ENCODE measurements around the gene TMEFF1. TPM values are rescaled to one million over a fixed set of nuclear protein-coding genes. Genes with fewer than 3 reads are reported as not detected.

Gene TMEFF1
- total RNA-seq, 2 donors from 2014 or later: 1.7 to 2.7 TPM

DNA sequence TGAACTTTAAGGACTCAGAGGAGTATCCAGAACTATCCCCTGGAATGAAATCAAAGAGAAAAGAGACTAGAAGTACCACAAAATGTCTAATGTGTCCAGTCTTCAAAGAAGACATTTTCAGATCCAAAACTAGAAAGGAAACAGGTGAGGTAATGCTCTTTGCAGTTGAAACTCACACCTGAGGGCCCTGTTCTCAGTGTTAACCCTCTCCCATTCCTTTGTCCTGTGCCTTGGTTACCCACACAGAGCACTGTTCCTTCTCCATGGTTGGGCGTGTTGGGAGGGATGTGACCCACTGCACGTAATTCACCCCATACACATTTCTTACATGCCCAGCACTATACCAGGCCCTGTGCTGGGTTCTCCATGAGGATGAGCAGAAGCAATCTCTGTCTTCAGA is 24.7 kb upstream of the TMEFF1 start:
- Histone ChIP-seq H3K4me1 (replicated peaks) (no peaks in the 10 kb centered on the region), H3K36me3 (no peaks in the 10 kb centered on the region), H3K27me3 (replicated peaks; ENCODE audit: insufficient read depth) (no peaks in the 10 kb centered on the region), H3K9me3 (no peaks in the 10 kb centered on the region), H3K27ac (no peak overlapping the region), H3K4me3 (no peak overlapping the region)
- no peak for DNase-seq (ENCODE audit: low spot score)
- 89% methylated on average over 2 of the region's 2 CpGs for WGBS
- TF ChIP-seq POLR2AphosphoS5 (IDR thresholded peaks at IDR 0.05) (no peak), POLR2A (IDR thresholded peaks at IDR 0.05) (no peak)
- TF ChIP-seq, protein P1, sequence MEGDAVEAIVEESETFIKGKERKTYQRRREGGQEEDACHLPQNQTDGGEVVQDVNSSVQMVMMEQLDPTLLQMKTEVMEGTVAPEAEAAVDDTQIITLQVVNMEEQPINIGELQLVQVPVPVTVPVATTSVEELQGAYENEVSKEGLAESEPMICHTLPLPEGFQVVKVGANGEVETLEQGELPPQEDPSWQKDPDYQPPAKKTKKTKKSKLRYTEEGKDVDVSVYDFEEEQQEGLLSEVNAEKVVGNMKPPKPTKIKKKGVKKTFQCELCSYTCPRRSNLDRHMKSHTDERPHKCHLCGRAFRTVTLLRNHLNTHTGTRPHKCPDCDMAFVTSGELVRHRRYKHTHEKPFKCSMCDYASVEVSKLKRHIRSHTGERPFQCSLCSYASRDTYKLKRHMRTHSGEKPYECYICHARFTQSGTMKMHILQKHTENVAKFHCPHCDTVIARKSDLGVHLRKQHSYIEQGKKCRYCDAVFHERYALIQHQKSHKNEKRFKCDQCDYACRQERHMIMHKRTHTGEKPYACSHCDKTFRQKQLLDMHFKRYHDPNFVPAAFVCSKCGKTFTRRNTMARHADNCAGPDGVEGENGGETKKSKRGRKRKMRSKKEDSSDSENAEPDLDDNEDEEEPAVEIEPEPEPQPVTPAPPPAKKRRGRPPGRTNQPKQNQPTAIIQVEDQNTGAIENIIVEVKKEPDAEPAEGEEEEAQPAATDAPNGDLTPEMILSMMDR (IDR thresholded peaks at IDR 0.05): no peak
- intact Hi-C loops (cut with DNase I): no loop called here

GRCh38 chr9:100449420-100449819 is 23.5 kb upstream of the TMEFF1 start:
- H3K9me3 ChIP-seq: no peaks in the 10 kb centered on the region
- no peaks in the 10 kb centered on the region for H3K4me1 ChIP-seq (replicated peaks)
- H3K36me3 ChIP-seq: no peaks in the 10 kb centered on the region
- no peak overlapping the region for H3K27ac ChIP-seq
- TF ChIP-seq POLR2AphosphoS5 (IDR thresholded peaks at IDR 0.05): no peak
- no peak for TF ChIP-seq POLR2A (IDR thresholded peaks at IDR 0.05)
- TF ChIP-seq, protein P1 (IDR thresholded peaks at IDR 0.05): no peak
- 96% methylated on average over 2 of the region's 2 CpGs for WGBS
- intact Hi-C loops (cut with DNase I): no loop called here
- no peak overlapping the region for H3K4me3 ChIP-seq
- H3K27me3 ChIP-seq (replicated peaks; ENCODE audit: insufficient read depth): no peaks in the 10 kb centered on the region
- no peak for DNase-seq (ENCODE audit: low spot score)

GRCh38 chr9:100452894-100453293 is 20.1 kb upstream of the TMEFF1 start:
- H3K27me3 ChIP-seq (replicated peaks; ENCODE audit: insufficient read depth): no peaks in the 10 kb centered on the region
- no peaks in the 10 kb centered on the region for H3K9me3 ChIP-seq
- intact Hi-C loops (cut with DNase I): no loop called here
- no peak overlapping the region for H3K27ac ChIP-seq
- no peaks in the 10 kb centered on the region for H3K4me1 ChIP-seq (replicated peaks)
- no peaks in the 10 kb centered on the region for H3K36me3 ChIP-seq
- 98% methylated on average over 2 of the region's 2 CpGs for WGBS
- no peak overlapping the region for H3K4me3 ChIP-seq
- DNase-seq (ENCODE audit: low spot score): no peak
- TF ChIP-seq, protein P1 (IDR thresholded peaks at IDR 0.05): no peak
- TF ChIP-seq POLR2AphosphoS5 (IDR thresholded peaks at IDR 0.05) (no peak), POLR2A (IDR thresholded peaks at IDR 0.05) (no peak)

- intact Hi-C loops (cut with DNase I): no loop called here
These were observed 17.5 kb upstream of the TMEFF1 start for GRCh38 chr9:100455470-100455869.

DNA sequence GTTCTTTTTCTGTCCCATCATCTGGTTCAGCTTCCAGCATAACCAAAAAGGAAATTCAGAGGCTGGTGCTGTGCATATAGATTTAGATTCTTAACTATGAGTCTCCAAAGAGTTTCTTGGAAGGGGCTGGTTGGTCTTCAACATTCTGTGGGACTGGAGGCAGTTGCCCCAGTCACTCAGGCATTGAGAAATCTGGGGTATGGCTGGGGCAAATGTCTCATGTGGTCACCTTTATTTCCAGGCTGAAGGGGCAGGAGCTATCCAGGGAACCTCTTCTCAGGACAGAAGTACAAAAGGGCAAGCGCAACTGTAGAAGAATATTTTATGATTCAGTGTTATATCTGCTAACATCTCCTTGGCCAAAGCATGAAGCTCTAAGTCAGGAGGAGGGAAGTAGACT is 15.4 kb upstream of the TMEFF1 start:
- Histone ChIP-seq H3K27me3 (replicated peaks; ENCODE audit: insufficient read depth) (no peaks in the 10 kb centered on the region), H3K9me3 (no peaks in the 10 kb centered on the region), H3K27ac (no peak overlapping the region), H3K4me3 (no peak overlapping the region), H3K4me1 (replicated peaks) (no peaks in the 10 kb centered on the region), H3K36me3 (no peaks in the 10 kb centered on the region)
- intact Hi-C loops (cut with DNase I): no loop called here
- no peak for TF ChIP-seq POLR2A (IDR thresholded peaks at IDR 0.05)
- TF ChIP-seq, protein P1 (IDR thresholded peaks at IDR 0.05): no peak
- TF ChIP-seq POLR2AphosphoS5 (IDR thresholded peaks at IDR 0.05): no peak
- WGBS: 100% methylated on average over 1 of the region's 1 CpG
- no peak for DNase-seq (ENCODE audit: low spot score)

More at GRCh38 chr9:100455470-100455869, 17.5 kb upstream of the TMEFF1 start:
- Histone ChIP-seq H3K9me3 (no peaks in the 10 kb centered on the region), H3K36me3 (no peaks in the 10 kb centered on the region), H3K27me3 (replicated peaks; ENCODE audit: insufficient read depth) (no peaks in the 10 kb centered on the region), H3K4me3 (no peak overlapping the region), H3K4me1 (replicated peaks) (no peaks in the 10 kb centered on the region), H3K27ac (no peak overlapping the region)
- TF ChIP-seq, protein P1 (IDR thresholded peaks at IDR 0.05): no peak
- TF ChIP-seq POLR2A (IDR thresholded peaks at IDR 0.05) (no peak), POLR2AphosphoS5 (IDR thresholded peaks at IDR 0.05) (no peak)
- DNase-seq (ENCODE audit: low spot score): no peak

Data from prostate gland (tissue), 2 donors.